HG02943 (cell line): Measurements from ENCODE around the gene PCDHB7.
"Not testable (repeated sequence)": the region's sequence is repeated elsewhere in the genome, so short reads cannot be mapped to it uniquely, and the experiment has no call there.

Experiments used
- ATAC-seq: cut with Tn5 transposase; IDR thresholded peaks from one replicate; pipeline ENCODE4 v1.9.1; 2021; ENCODE audit warnings: mild to moderate bottlenecking, low read depth, moderate library complexity; ENCODE audit not compliant: unreplicated experiment

Gene PCDHB7

DNA sequence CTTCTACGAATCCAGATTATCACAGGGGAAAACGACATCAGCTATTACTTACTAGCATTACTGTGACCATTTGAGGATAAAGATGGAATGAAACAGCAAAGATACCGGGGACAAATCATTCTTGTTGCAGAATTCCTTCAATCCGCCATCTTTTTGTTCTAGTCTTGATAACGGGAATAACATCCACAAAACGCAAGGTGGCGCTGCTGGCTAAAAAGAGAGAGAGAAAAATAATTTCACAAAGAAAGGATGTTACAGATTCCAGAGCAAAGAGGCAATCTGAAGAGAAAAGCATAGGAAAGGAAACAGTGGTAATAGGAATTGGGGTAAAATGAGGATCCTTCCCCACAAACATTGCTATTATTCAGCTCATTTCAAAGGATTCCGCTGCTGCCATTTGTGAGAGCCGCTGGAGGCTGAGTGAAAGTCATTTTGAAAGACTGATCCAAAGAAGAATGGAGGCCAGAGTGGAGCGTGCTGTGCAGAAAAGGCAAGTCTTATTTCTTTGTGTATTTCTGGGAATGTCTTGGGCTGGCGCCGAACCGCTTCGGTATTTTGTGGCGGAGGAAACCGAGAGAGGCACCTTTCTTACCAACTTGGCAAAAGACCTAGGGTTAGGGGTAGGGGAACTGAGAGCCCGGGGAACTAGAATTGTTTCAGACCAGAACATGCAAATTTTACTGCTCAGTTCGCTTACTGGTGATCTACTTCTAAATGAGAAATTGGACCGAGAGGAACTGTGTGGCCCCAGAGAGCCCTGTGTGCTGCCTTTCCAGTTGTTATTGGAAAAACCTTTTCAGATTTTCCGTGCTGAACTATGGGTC is at the start of gene PCDHB7:
TSS of gene PCDHB7 (plus strand) at position 264 of the 824 bp plus-strand sequence. CDS start at position 456, 192 bp downstream.
- ATAC-seq: no peak

DNA sequence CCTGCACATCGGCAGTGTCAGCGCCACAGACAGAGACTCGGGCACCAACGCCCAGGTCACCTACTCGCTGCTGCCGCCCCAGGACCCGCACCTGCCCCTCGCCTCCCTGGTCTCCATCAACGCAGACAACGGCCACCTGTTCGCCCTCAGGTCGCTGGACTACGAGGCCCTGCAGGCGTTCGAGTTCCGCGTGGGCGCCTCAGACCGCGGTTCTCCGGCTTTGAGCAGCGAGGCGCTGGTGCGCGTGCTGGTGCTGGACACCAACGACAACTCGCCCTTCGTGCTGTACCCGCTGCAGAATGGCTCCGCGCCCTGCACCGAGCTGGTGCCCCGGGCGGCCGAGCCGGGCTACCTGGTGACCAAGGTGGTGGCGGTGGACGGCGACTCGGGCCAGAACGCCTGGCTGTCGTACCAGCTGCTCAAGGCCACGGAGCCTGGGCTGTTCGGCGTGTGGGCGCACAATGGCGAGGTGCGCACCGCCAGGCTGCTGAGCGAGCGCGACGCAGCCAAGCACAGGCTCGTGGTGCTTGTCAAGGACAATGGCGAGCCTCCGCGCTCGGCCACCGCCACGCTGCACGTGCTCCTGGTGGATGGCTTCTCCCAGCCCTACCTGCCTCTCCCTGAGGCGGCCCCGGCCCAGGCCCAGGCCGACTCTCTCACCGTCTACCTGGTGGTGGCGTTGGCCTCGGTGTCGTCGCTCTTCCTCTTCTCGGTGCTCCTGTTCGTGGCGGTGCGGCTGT is 48.9 kb upstream of the PCDHB7 start:
- ATAC-seq: not testable (repeated sequence)

DNA sequence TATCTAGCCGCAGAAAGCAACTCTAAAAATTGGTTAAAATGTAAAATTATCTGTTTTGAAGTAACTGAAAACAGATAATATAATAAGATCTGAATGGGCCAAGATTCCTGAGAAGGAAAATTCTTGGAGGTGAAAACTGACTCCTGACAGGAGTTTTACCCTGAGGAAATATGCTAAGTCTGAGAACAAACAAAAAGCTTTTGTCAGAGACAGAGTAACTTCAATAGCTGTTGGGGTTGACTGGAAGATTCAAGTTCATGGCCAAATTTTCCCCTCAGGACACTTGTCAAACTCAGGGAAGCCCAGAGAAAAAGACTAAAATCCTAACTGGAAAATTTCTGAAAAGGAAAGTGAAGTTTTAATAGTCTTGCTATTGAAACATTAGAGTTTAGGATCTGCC is 45.1 kb upstream of the PCDHB7 start:
- ATAC-seq: no peak

- ATAC-seq: no peak
Observed at GRCh38 chr5:141135030-141135717, 37.3 kb upstream of the PCDHB7 start, which contains the start of gene PCDHB5. Gene PCDHB5, plus strand, starts transcription at chr5:141135206. Its CDS starts 229 bp downstream, at chr5:141135435.

GRCh38 chr5:141135718-141136266 is 36.7 kb upstream of the PCDHB7 start:
- no peak for ATAC-seq

DNA sequence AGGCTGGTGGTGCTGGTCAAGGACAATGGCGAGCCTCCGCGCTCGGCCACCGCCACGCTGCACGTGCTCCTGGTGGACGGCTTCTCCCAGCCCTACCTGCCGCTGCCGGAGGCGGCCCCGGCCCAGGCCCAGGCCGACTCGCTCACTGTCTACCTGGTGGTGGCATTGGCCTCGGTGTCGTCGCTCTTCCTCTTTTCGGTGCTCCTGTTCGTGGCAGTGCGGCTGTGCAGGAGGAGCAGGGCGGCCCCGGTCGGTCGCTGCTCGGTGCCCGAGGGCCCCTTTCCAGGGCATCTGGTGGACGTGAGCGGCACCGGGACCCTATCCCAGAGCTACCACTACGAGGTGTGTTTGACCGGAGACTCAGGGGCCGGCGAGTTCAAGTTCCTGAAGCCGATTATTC is 35.1 kb upstream of the PCDHB7 start:
- not testable (repeated sequence) for ATAC-seq

DNA sequence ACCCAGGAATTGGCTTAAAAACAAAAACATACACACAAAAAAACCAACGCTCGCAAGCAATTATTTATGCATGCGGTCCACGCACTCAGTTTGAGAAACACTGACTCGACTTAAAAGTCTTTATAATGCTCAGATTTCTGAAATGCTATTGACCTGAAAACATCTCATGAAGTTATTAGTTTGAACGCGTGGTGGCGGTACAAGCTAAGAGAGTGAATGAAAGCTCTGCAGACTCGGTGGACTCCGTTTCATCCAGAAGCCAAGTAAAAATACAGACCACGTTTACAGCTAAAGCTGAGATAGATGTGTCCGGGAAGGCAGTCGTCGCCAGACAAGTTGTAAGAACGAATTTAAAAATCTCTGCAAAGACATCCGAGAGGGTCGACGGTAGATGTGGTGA is 22.6 kb upstream of the PCDHB7 start, which contains the start of gene PCDHB6:
TSS of gene PCDHB6 (plus strand) at position 246 of the 400 bp plus-strand sequence. CDS start 201 bp downstream, outside the sequence.
- ATAC-seq: no peak

GRCh38 chr5:141150224-141150992 is 22.0 kb upstream of the PCDHB7 start:
- ATAC-seq: no peak

- no peak for ATAC-seq
Observed at GRCh38 chr5:141150993-141151325, 21.5 kb upstream of the PCDHB7 start.

- not testable (repeated sequence) for ATAC-seq
Observed at GRCh38 chr5:141151632-141152031, 20.8 kb upstream of the PCDHB7 start.

- not testable (repeated sequence) for ATAC-seq
Observed at GRCh38 chr5:141152096-141152495, 20.3 kb upstream of the PCDHB7 start.

- ATAC-seq: no peak
Observed at GRCh38 chr5:141155540-141156374, 16.7 kb upstream of the PCDHB7 start.

- ATAC-seq: not testable (repeated sequence)
Observed at GRCh38 chr5:141157356-141157755, 15.1 kb upstream of the PCDHB7 start.

- not testable (repeated sequence) for ATAC-seq
Observed at GRCh38 chr5:141157901-141158300, 14.5 kb upstream of the PCDHB7 start.

DNA sequence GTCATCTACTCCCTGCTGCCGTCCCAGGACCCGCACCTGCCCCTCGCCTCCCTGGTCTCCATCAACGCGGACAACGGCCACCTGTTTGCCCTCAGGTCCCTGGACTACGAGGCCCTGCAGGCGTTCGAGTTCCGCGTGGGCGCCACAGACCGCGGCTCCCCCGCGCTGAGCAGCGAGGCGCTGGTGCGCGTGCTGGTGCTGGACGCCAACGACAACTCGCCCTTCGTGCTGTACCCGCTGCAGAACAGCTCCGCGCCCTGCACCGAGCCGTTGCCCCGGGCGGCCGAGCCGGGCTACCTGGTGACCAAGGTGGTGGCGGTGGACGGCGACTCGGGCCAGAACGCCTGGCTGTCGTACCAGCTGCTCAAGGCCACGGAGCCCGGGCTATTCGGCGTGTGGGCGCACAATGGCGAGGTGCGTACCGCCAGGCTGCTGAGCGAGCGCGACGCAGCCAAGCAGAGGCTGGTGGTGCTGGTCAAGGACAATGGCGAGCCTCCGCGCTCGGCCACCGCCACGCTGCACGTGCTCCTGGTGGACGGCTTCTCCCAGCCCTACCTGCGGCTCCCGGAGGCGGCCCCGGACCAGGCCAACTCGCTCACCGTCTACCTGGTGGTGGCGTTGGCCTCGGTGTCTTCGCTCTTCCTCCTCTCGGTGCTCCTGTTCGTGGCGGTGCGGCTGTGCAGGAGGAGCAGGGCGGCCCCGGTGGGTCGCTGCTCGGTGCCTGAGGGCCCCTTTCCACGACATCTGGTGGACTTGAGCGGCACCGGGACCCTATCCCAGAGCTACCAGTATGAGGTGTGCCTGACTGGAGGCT is 2.1 kb downstream of the PCDHB7 start:
- not testable (repeated sequence) for ATAC-seq

DNA sequence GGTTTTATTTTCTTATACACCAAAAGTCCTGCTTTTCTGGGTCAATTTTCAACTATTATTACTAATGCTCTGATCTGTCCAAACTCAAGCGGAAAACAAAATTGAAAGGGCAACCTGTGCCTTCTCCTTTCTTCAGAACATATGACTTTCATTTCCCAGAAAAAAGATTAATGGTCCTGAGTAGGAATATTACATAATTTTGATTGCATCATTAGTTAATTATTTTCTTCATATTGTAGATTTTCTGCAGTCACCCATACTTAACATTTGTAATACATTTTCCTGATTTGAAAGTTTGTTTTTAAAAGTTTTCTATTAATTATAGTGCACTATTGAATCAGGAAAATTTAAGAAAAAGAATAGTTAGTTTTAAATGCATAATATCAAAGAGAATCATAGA is 3.5 kb downstream of the PCDHB7 start:
- no peak for ATAC-seq

DNA sequence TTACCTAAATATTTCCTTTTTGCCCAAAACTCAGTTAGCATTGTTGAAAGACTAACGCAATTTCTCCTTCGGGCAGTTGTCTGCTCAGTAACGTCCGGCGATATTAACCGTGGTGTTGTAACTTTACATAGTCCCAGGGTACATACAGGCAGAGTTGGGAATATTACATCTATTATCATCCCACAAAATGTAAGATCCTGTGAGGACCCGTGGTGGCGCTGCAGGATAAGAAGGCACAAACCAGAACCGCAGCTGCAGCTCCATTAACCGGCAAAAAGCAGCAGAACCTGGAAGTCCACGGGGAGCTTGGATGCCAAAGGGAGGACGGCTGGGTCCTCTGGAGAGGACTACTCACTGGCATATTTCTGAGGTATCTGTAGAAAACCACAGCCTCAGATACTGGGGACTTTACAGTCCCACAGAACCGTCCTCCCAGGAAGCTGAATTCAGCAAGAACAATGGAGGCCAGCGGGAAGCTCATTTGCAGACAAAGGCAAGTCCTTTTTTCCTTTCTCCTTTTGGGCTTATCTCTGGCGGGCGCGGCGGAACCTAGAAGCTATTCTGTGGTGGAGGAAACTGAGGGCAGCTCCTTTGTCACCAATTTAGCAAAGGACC is 5.2 kb downstream of the PCDHB7 start, which contains the start of gene PCDHB8:
TSS of gene PCDHB8 (plus strand) at position 214 of the 615 bp plus-strand sequence. CDS start at position 459, 245 bp downstream.
- ATAC-seq: not testable (repeated sequence)
